ENCODE measurements around the gene MYRIP. TPM values are rescaled to one million over a fixed set of nuclear protein-coding genes. Genes with fewer than 3 reads are reported as not detected.

The MYRIP gene
- total RNA-seq, 1 donor from 2014 or later: 12.7 TPM

- Histone ChIP-seq H3K27ac (no peak overlapping the region), H3K9me3 (no peaks in the 10 kb centered on the region), H3K4me1 (peaks cover 0 to 5% of the 10 kb centered on the region in 2 donors), H3K27me3 (no peaks in the 10 kb centered on the region), H3K4me3 (no peak overlapping the region), H3K36me3 (no peaks in the 10 kb centered on the region)
- no peak for TF ChIP-seq CTCF (IDR thresholded peaks at IDR 0.05)
- intact Hi-C loops (cut with DNase I): no loop called here
- no peak for DNase-seq (ENCODE audit: low spot score in 2 of 2)
Measured at GRCh38 chr3:40298075-40298474, 488.7 kb downstream of the MYRIP start.

GRCh38 chr3:40299130-40299720 is 489.8 kb downstream of the MYRIP start:
- no peaks in the 10 kb centered on the region for H3K27me3 ChIP-seq
- H3K36me3 ChIP-seq: no peaks in the 10 kb centered on the region
- peaks cover 0 to 5% of the 10 kb centered on the region in 2 donors for H3K4me1 ChIP-seq
- no peak for TF ChIP-seq CTCF (IDR thresholded peaks at IDR 0.05)
- no peak overlapping the region for H3K4me3 ChIP-seq
- DNase-seq (ENCODE audit: low spot score in 2 of 2): no peak
- intact Hi-C loops (cut with DNase I): no loop called here
- no peak overlapping the region for H3K27ac ChIP-seq
- H3K9me3 ChIP-seq: no peaks in the 10 kb centered on the region

- Histone ChIP-seq H3K27me3 (no peaks in the 10 kb centered on the region), H3K36me3 (no peaks in the 10 kb centered on the region), H3K4me1 (peaks cover 0 to 5% of the 10 kb centered on the region in 2 donors), H3K9me3 (no peaks in the 10 kb centered on the region), H3K27ac (no peak overlapping the region), H3K4me3 (no peak overlapping the region)
- intact Hi-C loops (cut with DNase I): loop anchor here (10.0 kb wide), 1 partner anchor 925 kb away; no protein-coding TSS in a partner anchor
- no peak for DNase-seq (ENCODE audit: low spot score in 2 of 2)
- no peak for TF ChIP-seq CTCF (IDR thresholded peaks at IDR 0.05)
Measured at GRCh38 chr3:40299721-40300335, 490.4 kb downstream of the MYRIP start.

GRCh38 chr3:40302784-40303183 is 493.4 kb downstream of the MYRIP start:
- intact Hi-C loops (cut with DNase I): loop anchor here (10.0 kb wide), 1 partner anchor 922 kb away; no protein-coding TSS in a partner anchor
- no peak overlapping the region for H3K4me3 ChIP-seq

GRCh38 chr3:40304352-40304751 is 494.9 kb downstream of the MYRIP start:
- Histone ChIP-seq H3K4me3 (no peak overlapping the region), H3K4me1 (peaks cover 4 to 12% of the 10 kb centered on the region in 2 donors), H3K9me3 (no peaks in the 10 kb centered on the region), H3K27ac (no peak overlapping the region), H3K36me3 (no peaks in the 10 kb centered on the region), H3K27me3 (no peaks in the 10 kb centered on the region)
- no peak for TF ChIP-seq CTCF (IDR thresholded peaks at IDR 0.05)
- DNase-seq (ENCODE audit: low spot score in 2 of 2): no peak
- intact Hi-C loops (cut with DNase I): loop anchor here (10.0 kb wide), 1 partner anchor 920 kb away; no protein-coding TSS in a partner anchor

More at GRCh38 chr3:40302784-40303183, 493.4 kb downstream of the MYRIP start:
- no peak overlapping the region for H3K27ac ChIP-seq
- H3K36me3 ChIP-seq: no peaks in the 10 kb centered on the region
- no peaks in the 10 kb centered on the region for H3K9me3 ChIP-seq
- TF ChIP-seq CTCF (IDR thresholded peaks at IDR 0.05): no peak
- no peaks in the 10 kb centered on the region for H3K27me3 ChIP-seq
- no peak for DNase-seq (ENCODE audit: low spot score in 2 of 2)
- H3K4me1 ChIP-seq: peaks cover 0 to 5% of the 10 kb centered on the region in 2 donors

Measured in ascending aorta (tissue), 2 donors.